ENCODE results near the gene SPTBN5.

DNA sequence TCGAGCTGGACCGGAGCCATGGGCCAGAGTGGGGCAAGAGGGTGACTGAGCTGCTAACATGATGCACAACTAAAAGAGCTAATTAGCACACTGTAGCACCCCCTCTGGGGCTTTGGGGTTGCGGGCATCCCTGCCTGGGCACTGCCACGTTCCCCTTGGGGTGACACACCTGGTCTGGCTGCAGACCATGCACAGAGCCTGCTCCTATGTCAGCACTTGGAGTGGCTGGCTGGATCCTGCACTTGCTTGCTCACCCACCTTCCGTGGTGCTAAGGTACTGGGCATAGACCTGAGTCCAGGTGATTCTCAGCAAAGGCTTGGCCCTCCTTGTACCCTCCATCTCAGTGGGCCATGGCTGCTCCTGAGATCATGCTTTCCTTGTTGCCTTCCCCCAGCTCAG is 12.8 kb upstream of the SPTBN5 start:
- TF ChIP-seq, protein P1, sequence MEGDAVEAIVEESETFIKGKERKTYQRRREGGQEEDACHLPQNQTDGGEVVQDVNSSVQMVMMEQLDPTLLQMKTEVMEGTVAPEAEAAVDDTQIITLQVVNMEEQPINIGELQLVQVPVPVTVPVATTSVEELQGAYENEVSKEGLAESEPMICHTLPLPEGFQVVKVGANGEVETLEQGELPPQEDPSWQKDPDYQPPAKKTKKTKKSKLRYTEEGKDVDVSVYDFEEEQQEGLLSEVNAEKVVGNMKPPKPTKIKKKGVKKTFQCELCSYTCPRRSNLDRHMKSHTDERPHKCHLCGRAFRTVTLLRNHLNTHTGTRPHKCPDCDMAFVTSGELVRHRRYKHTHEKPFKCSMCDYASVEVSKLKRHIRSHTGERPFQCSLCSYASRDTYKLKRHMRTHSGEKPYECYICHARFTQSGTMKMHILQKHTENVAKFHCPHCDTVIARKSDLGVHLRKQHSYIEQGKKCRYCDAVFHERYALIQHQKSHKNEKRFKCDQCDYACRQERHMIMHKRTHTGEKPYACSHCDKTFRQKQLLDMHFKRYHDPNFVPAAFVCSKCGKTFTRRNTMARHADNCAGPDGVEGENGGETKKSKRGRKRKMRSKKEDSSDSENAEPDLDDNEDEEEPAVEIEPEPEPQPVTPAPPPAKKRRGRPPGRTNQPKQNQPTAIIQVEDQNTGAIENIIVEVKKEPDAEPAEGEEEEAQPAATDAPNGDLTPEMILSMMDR (IDR thresholded peaks at IDR 0.05; ENCODE audit: low read length): no peak
- TF ChIP-seq EZH2 (IDR thresholded peaks at IDR 0.05; ENCODE audit: borderline replicate concordance, low read length): no peak
